ENCODE data around the gene TNFAIP8L2.

The TNFAIP8L2 gene

GRCh38 chr1:151159373-151159772 lies 2.9 kb downstream of the TNFAIP8L2 start:
- no peak overlapping the region for H3K4me3 ChIP-seq (ENCODE audit: low read length)
- TF ChIP-seq CTCF (conservative IDR thresholded peaks at IDR 0.05; ENCODE audit: low read length) = no peak
- no peak for DNase-seq (ENCODE audit: low read depth)

GRCh38 chr1:151164732-151165280 lies 8.4 kb downstream of the TNFAIP8L2 start:
- H3K4me3 ChIP-seq (ENCODE audit: low read length) = peak overlapping the region; percentile 98
- peak; percentile 22 for DNase-seq (ENCODE audit: low read depth)
- no peak for TF ChIP-seq CTCF (conservative IDR thresholded peaks at IDR 0.05; ENCODE audit: low read length)

- H3K4me3 ChIP-seq (ENCODE audit: low read length) = peak overlapping the region; percentile 98
- DNase-seq (ENCODE audit: low read depth) = peak; percentile 59
- no peak; the same call in 1 of the 2 replicates for TF ChIP-seq CTCF (conservative IDR thresholded peaks at IDR 0.05; ENCODE audit: low read length)
These were observed 8.9 kb downstream of the TNFAIP8L2 start for GRCh38 chr1:151165281-151165737.

- TF ChIP-seq CTCF (conservative IDR thresholded peaks at IDR 0.05; ENCODE audit: low read length) = 0 out of 2 replicates have a peak, but pooled peaks have one; percentile 15
These were observed 9.5 kb downstream of the TNFAIP8L2 start, which contains the start of the genes LYSMD1 and SCNM1 for GRCh38 chr1:151165738-151166504. TSS of gene LYSMD1 (minus strand) at chr1:151165902. CDS start at chr1:151165258, 644 bp downstream. TSS of gene SCNM1 (plus strand) at chr1:151166144. CDS start at chr1:151166153, 9 bp downstream.

GRCh38 chr1:151166505-151166956 lies 10.1 kb downstream of the TNFAIP8L2 start:
- H3K4me3 ChIP-seq (ENCODE audit: low read length) = peak overlapping the region; percentile 98
- DNase-seq (ENCODE audit: low read depth) = peak; percentile 81
- no peak for TF ChIP-seq CTCF (conservative IDR thresholded peaks at IDR 0.05; ENCODE audit: low read length)

More at GRCh38 chr1:151165738-151166504, 9.5 kb downstream of the TNFAIP8L2 start, which contains the start of the genes LYSMD1 and SCNM1:
- DNase-seq (ENCODE audit: low read depth) = peak; percentile 99
- H3K4me3 ChIP-seq (ENCODE audit: low read length) = peak within 1 kb of the TSS; percentile 98

GRCh38 chr1:151167116-151167515 lies 10.7 kb downstream of the TNFAIP8L2 start:
- no peak for TF ChIP-seq CTCF (conservative IDR thresholded peaks at IDR 0.05; ENCODE audit: low read length)
- DNase-seq (ENCODE audit: low read depth) = no peak
- H3K4me3 ChIP-seq (ENCODE audit: low read length) = peak overlapping the region; percentile 98

Measured in AG10803 (cell line).